Breast epithelium (tissue), 3 donors: ENCODE data around the gene GDAP1L1.
"Not testable (repeated sequence)": the region's sequence is repeated elsewhere in the genome, so short reads cannot be mapped to it uniquely, and the experiment has no call there.

Experiments
- POLR2A ChIP-seq: fragments of 450-650 bp; IDR thresholded peaks from one replicate; pipeline ENCODE4 v1.6.1; 2016; ENCODE audit warnings: antibody characterized with exemption, mild to moderate bottlenecking, moderate library complexity
- POLR2AphosphoS5 ChIP-seq, 3 donors: sonication (generic); formaldehyde crosslinking; IDR thresholded peaks; one replicate each; pipeline ENCODE4 v1.6.1; 2017; ENCODE audit warnings: antibody characterized with exemption in 3 of 3
- TF ChIP-seq, protein P1 (sequence below), 3 donors: fragments of 450-650 bp; IDR thresholded peaks; one replicate each; pipeline ENCODE4 v1.5.1; 2016 to 2017; ENCODE audit warnings: antibody characterized with exemption in 3 of 3, mild to moderate bottlenecking in 3 of 3, moderate library complexity in 3 of 3

DNA sequence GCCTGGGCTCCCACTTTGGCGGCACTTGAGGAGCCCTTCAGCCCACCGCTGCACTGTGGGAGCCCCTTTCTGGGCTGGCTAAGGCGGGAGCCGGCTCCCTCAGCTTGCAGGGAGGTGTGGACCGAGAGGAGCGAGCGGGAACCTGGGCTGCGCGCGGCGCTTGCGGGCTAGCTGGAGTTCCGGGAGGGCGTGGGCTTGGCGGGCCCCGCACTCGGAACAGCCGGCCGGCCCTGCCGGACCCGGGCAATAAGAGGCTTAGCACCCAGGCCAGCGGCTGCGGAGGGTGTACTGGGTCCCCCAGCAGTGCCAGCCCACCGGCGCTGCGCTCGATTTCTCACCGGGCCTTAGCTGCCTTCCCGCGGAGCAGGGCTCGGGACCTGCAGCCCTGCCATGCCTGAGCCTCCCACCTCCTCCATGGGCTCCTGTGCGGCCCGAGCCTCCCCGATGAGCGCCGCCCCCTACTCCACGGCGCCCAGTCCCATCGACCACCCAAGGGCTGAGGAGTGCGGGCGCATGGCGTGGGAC, 52.0 kb downstream of the GDAP1L1 start:
- TF ChIP-seq, protein P1, sequence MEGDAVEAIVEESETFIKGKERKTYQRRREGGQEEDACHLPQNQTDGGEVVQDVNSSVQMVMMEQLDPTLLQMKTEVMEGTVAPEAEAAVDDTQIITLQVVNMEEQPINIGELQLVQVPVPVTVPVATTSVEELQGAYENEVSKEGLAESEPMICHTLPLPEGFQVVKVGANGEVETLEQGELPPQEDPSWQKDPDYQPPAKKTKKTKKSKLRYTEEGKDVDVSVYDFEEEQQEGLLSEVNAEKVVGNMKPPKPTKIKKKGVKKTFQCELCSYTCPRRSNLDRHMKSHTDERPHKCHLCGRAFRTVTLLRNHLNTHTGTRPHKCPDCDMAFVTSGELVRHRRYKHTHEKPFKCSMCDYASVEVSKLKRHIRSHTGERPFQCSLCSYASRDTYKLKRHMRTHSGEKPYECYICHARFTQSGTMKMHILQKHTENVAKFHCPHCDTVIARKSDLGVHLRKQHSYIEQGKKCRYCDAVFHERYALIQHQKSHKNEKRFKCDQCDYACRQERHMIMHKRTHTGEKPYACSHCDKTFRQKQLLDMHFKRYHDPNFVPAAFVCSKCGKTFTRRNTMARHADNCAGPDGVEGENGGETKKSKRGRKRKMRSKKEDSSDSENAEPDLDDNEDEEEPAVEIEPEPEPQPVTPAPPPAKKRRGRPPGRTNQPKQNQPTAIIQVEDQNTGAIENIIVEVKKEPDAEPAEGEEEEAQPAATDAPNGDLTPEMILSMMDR (IDR thresholded peaks at IDR 0.05): not testable (repeated sequence)
- TF ChIP-seq POLR2A; POLR2AphosphoS5 (IDR thresholded peaks at IDR 0.05): not testable (repeated sequence)
